OCI-LY7 (cell line): ENCODE data around the gene ATP6V1D. TPM values are rescaled to one million over a fixed set of nuclear protein-coding genes. Genes with fewer than 3 reads are reported as not detected.
A peak's percentile ranks its signal among the peaks of the same experiment; 100 is the strongest.

Source experiments
- BruUV-seq: library from RNA; stranded (reverse); fragments of 400-500 nt; replicated peaks from 2 replicates; lab custom pipeline; 2021; lab: Mats Ljungman, UMichigan
- CTCF ChIA-PET: fragments of 300-600 bp; sonication (Branson Sonifier 250); formaldehyde crosslinking; loops from one replicate; lab custom pipeline; 2022; ENCODE audit warnings: antibody characterized with exemption; ENCODE audit not compliant: unreplicated experiment; lab: Charles Lee
- POLR2A ChIA-PET: fragments of 300-600 bp; sonication (Branson Sonifier 250); formaldehyde crosslinking; loops from one replicate; lab custom pipeline; 2022; ENCODE audit warnings: antibody characterized with exemption; lab: Charles Lee
- DNase-seq: peaks from one replicate; pipeline ENCODE4 v3.0.0-alpha.2; 2015; ENCODE audit warnings: low spot score
- H2AFZ ChIP-seq: fragments of 200-600 bp; sonication (generic), shearing (Covaris generic); 2 replicates; pipeline ENCODE4 v1.6.1; 2014; ENCODE audit warnings: mild to moderate bottlenecking, antibody characterized with exemption, low read length, moderate library complexity
- H3K27ac ChIP-seq: fragments of 200-600 bp; sonication (generic); 2 replicates; pipeline ENCODE4 v1.5.1; 2014; ENCODE audit warnings: mixed run types, low read depth, mild to moderate bottlenecking, moderate library complexity, low read length, inconsistent platforms; ENCODE audit not compliant: poor library complexity, severe bottlenecking
- H3K36me3 ChIP-seq: fragments of 200-600 bp; sonication (generic); 2 replicates; pipeline ENCODE4 v1.6.1; 2014; ENCODE audit warnings: mild to moderate bottlenecking, antibody characterized with exemption, low read length, moderate library complexity, mixed read lengths; ENCODE audit not compliant: insufficient read depth
- H3K4me1 ChIP-seq: fragments of 200-600 bp; sonication (generic); 2 replicates; pipeline ENCODE4 v1.5.1; 2014; ENCODE audit warnings: mild to moderate bottlenecking, low read length; ENCODE audit not compliant: insufficient read depth, poor library complexity, severe bottlenecking
- H3K4me2 ChIP-seq: fragments of 200-600 bp; sonication (generic); 2 replicates; pipeline ENCODE4 v1.6.1; 2014; ENCODE audit warnings: mild to moderate bottlenecking, low read length
- H3K4me3 ChIP-seq: fragments of 200-600 bp; sonication (generic); 2 replicates; pipeline ENCODE4 v1.5.1; 2014; ENCODE audit warnings: mild to moderate bottlenecking, low read depth, low read length; ENCODE audit not compliant: poor library complexity, severe bottlenecking
- H3K79me2 ChIP-seq: fragments of 200-600 bp; sonication (generic); 2 replicates; pipeline ENCODE4 v1.6.1; 2016; ENCODE audit warnings: low read depth, mild to moderate bottlenecking, low read length, moderate library complexity, mixed read lengths; ENCODE audit not compliant: insufficient read depth
- H3K9me2 ChIP-seq: fragments of 200-600 bp; sonication (generic); 2 replicates; pipeline ENCODE4 v1.6.1; 2016; ENCODE audit warnings: mild to moderate bottlenecking, low read length, mixed read lengths; ENCODE audit not compliant: insufficient read depth
- H3K9me3 ChIP-seq: fragments of 200-600 bp; sonication (generic); 2 replicates; pipeline ENCODE4 v1.6.1; 2014; ENCODE audit warnings: mild to moderate bottlenecking, mixed run types, low read length, mixed read lengths
- H4K20me1 ChIP-seq: fragments of 200-600 bp; sonication (generic); 2 replicates; pipeline ENCODE4 v1.6.1; 2014; ENCODE audit warnings: mild to moderate bottlenecking, antibody characterized with exemption, low read length, moderate library complexity, mixed read lengths; ENCODE audit not compliant: insufficient read depth
- EZH2phosphoT487 ChIP-seq: fragments of 200-600 bp; sonication (generic); IDR thresholded peaks from 2 replicates; pipeline ENCODE4 v1.6.1; 2018; ENCODE audit warnings: low read depth, borderline replicate concordance, mild to moderate bottlenecking, mixed run types, antibody characterized with exemption, low read length, moderate library complexity, mixed read lengths
- intact Hi-C: fragments of 100-400 bp; cut with micrococcal nuclease; formaldehyde crosslinking; loops from one replicate; pipeline ENCODE4 v1.10.0; 2022; ENCODE audit not compliant: unreplicated experiment
- total RNA-seq, 2 experiments: library from RNA; depleted of rRNA in 1 of 2; stranded (reverse); fragments of >200 nt in 1 of 2; shearing (Covaris generic) in 1 of 2; gene quantifications; 2 replicates each; pipeline ENCODE4 v1.2.3, GENCODE V29; 2014 to 2022
- TF ChIP-seq, protein P1 (sequence below): fragments of 200-600 bp; sonication (generic); conservative IDR thresholded peaks from 2 replicates; pipeline ENCODE4 v1.5.1; 2014; ENCODE audit warnings: mild to moderate bottlenecking, antibody characterized with exemption, low read length, moderate library complexity, mixed read lengths

The ATP6V1D gene
- total RNA-seq, 2 experiments from 2014 or later: 33.5 to 39.0 TPM

DNA sequence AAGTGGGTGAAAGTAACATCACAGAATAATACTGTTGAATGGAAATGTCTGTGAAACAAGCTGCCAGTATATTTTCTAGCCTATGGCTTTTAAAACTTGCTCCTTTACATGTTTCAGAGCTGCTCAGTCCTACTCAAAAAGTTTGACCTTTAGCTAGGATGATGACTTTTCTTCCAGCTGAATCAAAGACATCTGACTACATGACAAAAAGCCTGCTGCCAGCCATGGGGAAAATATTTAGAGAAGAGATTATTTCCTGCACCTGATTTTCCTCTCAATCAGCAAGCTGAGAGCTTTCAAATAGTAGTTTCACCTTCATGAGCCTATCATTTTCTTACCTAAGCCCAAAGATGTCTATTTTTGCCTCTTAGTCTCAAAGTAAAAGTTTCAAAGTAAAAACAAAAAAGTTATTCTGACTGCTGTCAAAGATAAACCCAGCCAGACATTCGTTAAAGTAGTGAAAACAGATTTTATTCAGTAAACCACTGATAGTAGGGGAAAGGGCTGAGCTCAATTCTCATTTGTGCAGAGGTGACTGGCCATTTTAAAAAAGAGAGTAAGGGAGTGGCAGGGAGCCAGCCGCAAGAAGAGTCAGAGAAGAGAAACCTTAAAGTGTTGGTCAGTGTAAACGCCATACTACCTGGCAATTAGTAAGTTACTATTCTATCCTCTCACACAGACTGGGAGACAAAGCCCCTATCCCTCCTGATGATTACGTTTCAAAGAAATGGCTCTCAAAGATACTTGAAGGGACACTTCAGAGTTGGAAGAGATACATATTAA is 2.2 kb downstream of the ATP6V1D start:
- no peaks in the 10 kb centered on the region for H3K9me2 ChIP-seq
- ChIA-PET CTCF (no interaction called here), POLR2A (interaction anchor here (0.5 to 1.3 kb wide), 7 partner anchors 8 to 317 kb away, joined by 3 to 4 read pairs (median 3); partner anchors contain the start of gene VTI1B)
- peaks cover 16% of the 10 kb centered on the region for H4K20me1 ChIP-seq
- DNase-seq: no peak
- H3K36me3 ChIP-seq: peaks cover 12% of the 10 kb centered on the region
- no peak overlapping the region for H3K27ac ChIP-seq
- peaks cover 34% of the 10 kb centered on the region for H3K79me2 ChIP-seq
- no peak overlapping the region for H3K4me3 ChIP-seq
- intact Hi-C loops: no loop called here
- BruUV-seq: no TSS peak
- no peaks in the 10 kb centered on the region for H3K9me3 ChIP-seq
- peak overlapping the region; percentile 99 for H3K4me2 ChIP-seq
- TF ChIP-seq EZH2phosphoT487: no peak
- TF ChIP-seq, protein P1, sequence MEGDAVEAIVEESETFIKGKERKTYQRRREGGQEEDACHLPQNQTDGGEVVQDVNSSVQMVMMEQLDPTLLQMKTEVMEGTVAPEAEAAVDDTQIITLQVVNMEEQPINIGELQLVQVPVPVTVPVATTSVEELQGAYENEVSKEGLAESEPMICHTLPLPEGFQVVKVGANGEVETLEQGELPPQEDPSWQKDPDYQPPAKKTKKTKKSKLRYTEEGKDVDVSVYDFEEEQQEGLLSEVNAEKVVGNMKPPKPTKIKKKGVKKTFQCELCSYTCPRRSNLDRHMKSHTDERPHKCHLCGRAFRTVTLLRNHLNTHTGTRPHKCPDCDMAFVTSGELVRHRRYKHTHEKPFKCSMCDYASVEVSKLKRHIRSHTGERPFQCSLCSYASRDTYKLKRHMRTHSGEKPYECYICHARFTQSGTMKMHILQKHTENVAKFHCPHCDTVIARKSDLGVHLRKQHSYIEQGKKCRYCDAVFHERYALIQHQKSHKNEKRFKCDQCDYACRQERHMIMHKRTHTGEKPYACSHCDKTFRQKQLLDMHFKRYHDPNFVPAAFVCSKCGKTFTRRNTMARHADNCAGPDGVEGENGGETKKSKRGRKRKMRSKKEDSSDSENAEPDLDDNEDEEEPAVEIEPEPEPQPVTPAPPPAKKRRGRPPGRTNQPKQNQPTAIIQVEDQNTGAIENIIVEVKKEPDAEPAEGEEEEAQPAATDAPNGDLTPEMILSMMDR: no peak
- no peak overlapping the region for H2AFZ ChIP-seq
- H3K4me1 ChIP-seq: peaks cover 31% of the 10 kb centered on the region

DNA sequence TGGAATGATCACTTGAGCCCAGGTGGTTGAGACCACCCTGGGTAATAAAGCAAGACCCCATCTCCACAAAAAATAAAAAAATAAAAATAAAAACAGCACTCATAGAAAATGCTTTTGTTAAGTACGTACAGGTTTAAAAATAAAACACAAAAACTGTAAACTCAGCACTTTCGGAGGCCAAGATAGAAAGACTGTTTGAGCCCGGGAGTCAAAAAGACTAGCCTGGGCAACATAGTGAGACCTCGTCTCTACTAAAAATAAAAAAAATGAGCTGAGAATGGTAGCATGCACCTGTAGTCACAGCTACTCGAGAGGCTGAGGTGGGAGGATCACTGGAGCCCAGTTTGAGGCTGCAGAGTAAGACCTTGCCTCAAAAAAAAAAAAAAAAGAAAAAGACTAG is 7.5 kb downstream of the ATP6V1D start:
- ChIA-PET CTCF (no interaction called here), POLR2A (interaction anchor here (0.6 to 0.8 kb wide), 2 partner anchors 13 to 114 kb away, joined by 3 to 5 read pairs; no protein-coding TSS in a partner anchor)
- Histone ChIP-seq H3K79me2 (no peaks in the 10 kb centered on the region), H2AFZ (no peak overlapping the region), H3K9me3 (no peaks in the 10 kb centered on the region), H3K4me3 (no peak overlapping the region), H3K9me2 (no peaks in the 10 kb centered on the region), H3K27ac (no peak overlapping the region), H4K20me1 (no peaks in the 10 kb centered on the region), H3K4me1 (no peaks in the 10 kb centered on the region), H3K36me3 (peaks cover 38% of the 10 kb centered on the region), H3K4me2 (no peak overlapping the region)
- DNase-seq: no peak
- intact Hi-C loops: no loop called here
- BruUV-seq: no TSS peak
- TF ChIP-seq, protein P1: no peak
- TF ChIP-seq EZH2phosphoT487: no peak

DNA sequence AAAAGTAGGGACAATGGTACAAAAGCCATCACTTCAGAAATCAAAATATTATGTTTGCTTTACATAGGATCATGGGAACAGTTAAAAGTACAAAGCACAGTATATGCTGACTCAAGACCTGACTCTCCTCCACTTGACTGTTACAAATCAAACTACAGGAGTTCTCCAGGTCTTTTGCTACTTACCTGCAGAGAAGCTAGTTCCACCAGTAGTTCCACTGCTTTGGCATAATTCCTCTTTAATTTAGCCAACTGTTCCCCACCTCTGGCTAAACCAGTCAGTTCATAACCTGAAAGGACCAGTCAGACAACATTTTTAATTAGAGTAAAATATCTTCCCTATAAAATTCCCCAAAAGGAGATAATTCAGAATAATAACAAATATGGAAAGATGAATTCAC is 14.0 kb downstream of the ATP6V1D start:
- Histone ChIP-seq H3K4me1 (no peaks in the 10 kb centered on the region), H3K27ac (no peak overlapping the region), H3K36me3 (peaks cover 60% of the 10 kb centered on the region), H4K20me1 (no peaks in the 10 kb centered on the region), H3K4me3 (no peak overlapping the region), H3K4me2 (no peak overlapping the region), H3K9me3 (no peaks in the 10 kb centered on the region), H3K9me2 (no peaks in the 10 kb centered on the region), H3K79me2 (no peaks in the 10 kb centered on the region), H2AFZ (no peak overlapping the region)
- intact Hi-C loops: no loop called here
- BruUV-seq: no TSS peak
- DNase-seq: no peak
- no peak for TF ChIP-seq EZH2phosphoT487
- TF ChIP-seq, protein P1: no peak
- CTCF ChIA-PET: no interaction called here
- POLR2A ChIA-PET: interaction anchor here (0.6 to 1.5 kb wide), 2 partner anchors 11 to 70 kb away, joined by 4 read pairs; no protein-coding TSS in a partner anchor
